ENCODE measurements around the gene DYSF. TPM values are rescaled to one million over a fixed set of nuclear protein-coding genes. Genes with fewer than 3 reads are reported as not detected.

Gene DYSF
- total RNA-seq, 1 donor, result 3.5 TPM

DNA sequence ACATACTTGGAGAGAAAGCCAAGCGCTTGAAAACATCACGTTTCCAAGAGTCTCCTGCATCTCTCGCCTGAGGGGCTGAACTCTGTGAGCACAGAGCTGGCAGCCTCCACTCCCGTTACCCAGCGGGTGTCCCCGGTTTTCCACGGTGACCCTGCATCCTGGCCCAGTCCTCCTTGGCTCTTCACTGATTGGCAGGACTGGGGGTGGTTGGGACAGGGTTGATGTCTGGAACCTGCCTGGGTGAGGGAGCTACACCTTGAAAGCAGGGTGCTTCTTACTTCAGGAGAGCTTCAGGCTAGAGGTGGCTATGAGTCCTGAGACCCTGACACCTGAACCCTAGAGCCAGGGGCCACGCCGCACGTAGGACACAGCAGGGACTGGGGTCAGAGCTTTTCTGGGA, 234.1 kb downstream of the DYSF start:
- no peak for TF ChIP-seq CTCF (IDR thresholded peaks at IDR 0.05; ENCODE audit: insufficient read depth, low read depth, low read length)

GRCh38 chr2:71688530-71688929, 235.2 kb downstream of the DYSF start:
- TF ChIP-seq CTCF (IDR thresholded peaks at IDR 0.05; ENCODE audit: insufficient read depth, low read depth, low read length), result no peak
- no peak for DNase-seq (ENCODE audit: low read depth)
- no peak overlapping the region for H3K4me3 ChIP-seq (ENCODE audit: low read depth, low read length)

More for the DNA sequence above, 234.1 kb downstream of the DYSF start:
- DNase-seq (ENCODE audit: low read depth), result no peak
- no peak overlapping the region for H3K4me3 ChIP-seq (ENCODE audit: low read depth, low read length)

DNA sequence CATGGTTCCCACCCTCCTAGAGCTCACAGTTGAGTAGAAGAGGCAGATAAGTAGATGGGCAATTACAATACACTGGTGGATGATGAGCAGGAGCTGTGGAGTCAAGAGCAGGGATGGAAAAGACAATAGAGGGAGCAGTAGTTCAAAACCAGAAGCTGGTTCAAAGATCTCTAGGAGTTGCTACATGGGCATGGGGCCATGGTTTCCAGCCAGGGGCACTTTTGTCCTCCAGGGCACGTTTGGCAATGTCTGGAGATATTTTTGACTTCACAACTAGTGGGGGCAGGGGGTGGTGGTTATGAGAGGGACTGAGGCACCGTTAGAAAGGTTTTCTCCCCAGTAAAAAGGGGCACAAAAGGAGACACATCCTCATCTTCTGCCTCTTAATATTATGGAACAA, 236.0 kb downstream of the DYSF start:
- no peak for DNase-seq (ENCODE audit: low read depth)
- H3K4me3 ChIP-seq (ENCODE audit: low read depth, low read length), result no peak overlapping the region
- TF ChIP-seq CTCF (IDR thresholded peaks at IDR 0.05; ENCODE audit: insufficient read depth, low read depth, low read length), result no peak

DNA sequence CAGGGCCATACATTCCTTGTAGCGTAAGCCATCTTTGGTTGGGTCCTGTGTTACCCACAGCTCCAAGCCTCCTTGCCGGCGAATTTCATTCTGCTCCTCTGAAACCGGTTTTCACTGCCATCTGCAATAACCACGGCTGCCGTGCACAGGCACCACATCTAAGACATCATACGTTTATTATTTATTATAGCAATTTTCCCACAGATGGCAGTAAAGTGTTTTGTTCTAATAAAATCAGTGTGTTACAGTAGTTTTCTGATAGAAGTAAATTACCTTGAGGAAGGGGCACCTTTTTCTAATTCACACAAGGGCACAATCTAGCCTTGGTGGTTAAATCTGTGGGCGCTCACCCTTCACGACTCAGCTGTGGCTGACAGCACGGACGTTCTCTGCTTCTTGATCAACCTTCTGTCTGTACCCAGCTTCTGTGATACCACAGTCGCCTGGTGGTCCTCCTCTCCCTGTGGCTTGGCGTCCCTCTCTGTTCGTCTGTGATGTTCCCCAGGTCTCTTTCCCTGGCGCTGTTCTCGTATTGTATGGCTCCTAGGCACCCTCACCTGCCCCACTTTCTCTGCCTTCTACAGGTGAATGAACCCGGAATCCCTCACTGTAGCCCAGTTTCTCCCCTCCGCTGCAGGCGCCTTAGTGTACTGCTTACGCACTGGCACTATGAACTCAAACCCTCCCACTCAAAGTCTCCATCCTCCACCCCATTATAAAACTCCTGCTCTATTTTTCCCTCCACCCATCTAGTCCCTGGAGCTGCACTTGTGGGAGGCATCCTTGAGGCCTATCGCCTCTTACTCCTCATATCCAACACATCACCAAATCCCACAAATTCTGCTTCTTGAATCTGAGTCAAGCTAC, 236.8 kb downstream of the DYSF start:
- no peak for DNase-seq (ENCODE audit: low read depth)
- no peak for TF ChIP-seq CTCF (IDR thresholded peaks at IDR 0.05; ENCODE audit: insufficient read depth, low read depth, low read length)

DNA sequence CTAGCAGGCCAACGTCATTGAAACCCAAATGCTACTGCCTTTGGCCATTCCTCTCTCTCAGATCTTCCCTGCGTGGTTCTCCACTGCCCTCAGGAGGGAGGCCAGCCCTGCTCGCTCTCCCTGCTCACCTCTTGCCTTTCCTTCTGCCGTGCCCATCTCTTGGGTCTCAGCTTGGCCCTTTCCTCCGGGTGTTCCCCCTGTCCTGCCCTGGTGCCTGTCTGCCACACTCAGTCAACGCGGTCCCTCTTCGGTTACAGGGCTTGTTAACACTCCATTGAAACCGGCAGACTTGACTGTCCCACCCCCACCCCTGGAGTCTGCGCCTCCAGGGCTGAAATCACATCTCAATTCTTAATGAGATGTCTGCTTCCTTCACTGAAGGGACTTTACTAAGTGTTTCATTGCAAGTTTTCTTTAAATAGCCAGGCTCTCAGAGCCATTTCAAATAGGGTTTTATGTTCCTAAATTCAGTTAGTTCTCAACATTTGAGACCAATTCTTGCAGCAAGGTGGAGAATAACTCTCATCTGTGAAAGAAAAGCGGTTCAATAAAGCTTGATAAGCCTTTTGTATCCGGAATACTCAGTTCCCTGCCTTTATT, 237.6 kb downstream of the DYSF start:
- no peak for DNase-seq (ENCODE audit: low read depth)
- TF ChIP-seq CTCF (IDR thresholded peaks at IDR 0.05; ENCODE audit: insufficient read depth, low read depth, low read length), result no peak
- H3K4me3 ChIP-seq (ENCODE audit: low read depth, low read length), result no peak overlapping the region

More for the DNA sequence above, 236.8 kb downstream of the DYSF start:
- H3K4me3 ChIP-seq (ENCODE audit: low read depth, low read length), result no peak overlapping the region

DNA sequence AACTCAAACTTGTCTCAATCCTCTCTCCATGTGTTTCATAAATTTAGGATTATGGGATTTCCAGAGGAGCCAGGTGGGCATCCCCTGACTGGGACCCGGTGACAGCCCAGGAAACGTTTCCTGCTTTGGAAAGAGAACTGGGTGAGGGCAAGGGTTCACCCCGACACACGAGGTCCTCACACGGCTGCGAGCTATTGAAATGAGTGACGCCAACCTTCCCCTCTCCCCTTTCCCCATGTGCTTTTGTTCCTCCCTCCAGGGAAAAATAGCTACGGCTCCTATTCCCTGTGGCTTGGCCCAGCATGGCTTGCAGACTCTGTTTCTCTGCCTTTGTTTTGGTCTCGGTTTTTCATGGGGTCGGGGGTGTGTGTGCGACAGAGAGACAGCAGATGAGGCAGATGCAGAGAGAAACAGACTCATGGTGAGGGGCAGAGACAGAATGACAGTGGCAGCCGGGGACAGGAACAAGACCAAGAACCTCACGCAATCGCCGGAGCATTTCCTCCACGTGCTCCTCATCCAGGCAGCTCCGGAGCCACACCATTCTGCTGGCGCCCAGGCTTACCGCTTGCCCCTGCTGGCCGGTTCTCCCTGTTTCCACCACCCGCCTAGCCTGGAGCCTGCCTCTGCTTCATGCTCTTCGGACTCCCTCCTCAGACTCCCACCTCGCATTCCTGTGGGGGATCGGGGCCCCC, 238.5 kb downstream of the DYSF start:
- TF ChIP-seq CTCF (IDR thresholded peaks at IDR 0.05; ENCODE audit: insufficient read depth, low read depth, low read length), result no peak
- no peak for DNase-seq (ENCODE audit: low read depth)
- H3K4me3 ChIP-seq (ENCODE audit: low read depth, low read length), result no peak overlapping the region
